ENCODE data around the gene KLHL29.

KLHL29 gene

GRCh38 chr2:23621616-23622015, 236.6 kb downstream of the KLHL29 start:
- no peaks in the 10 kb centered on the region for H3K27me3 Mint-ChIP-seq (ENCODE audit: low read depth)

GRCh38 chr2:23622466-23622865, 237.5 kb downstream of the KLHL29 start:
- Mint-ChIP-seq H3K36me3 (ENCODE audit: low read depth) (no peaks in the 10 kb centered on the region), H3K4me1 (ENCODE audit: low read depth) (no peaks in the 10 kb centered on the region), H3K27ac (no peak overlapping the region), H3K9me3 (peaks cover 15% of the 10 kb centered on the region), H3K4me3 (no peak overlapping the region), H3K27me3 (ENCODE audit: low read depth) (no peaks in the 10 kb centered on the region)

More at GRCh38 chr2:23621616-23622015, 236.6 kb downstream of the KLHL29 start:
- H3K27ac Mint-ChIP-seq = no peak overlapping the region
- H3K4me1 Mint-ChIP-seq (ENCODE audit: low read depth) = no peaks in the 10 kb centered on the region
- H3K36me3 Mint-ChIP-seq (ENCODE audit: low read depth) = no peaks in the 10 kb centered on the region
- no peak overlapping the region for H3K4me3 Mint-ChIP-seq
- peaks cover 15% of the 10 kb centered on the region for H3K9me3 Mint-ChIP-seq

GRCh38 chr2:23622966-23623675, 238.1 kb downstream of the KLHL29 start:
- H3K4me3 Mint-ChIP-seq = no peak overlapping the region
- no peaks in the 10 kb centered on the region for H3K27me3 Mint-ChIP-seq (ENCODE audit: low read depth)
- no peak overlapping the region for H3K27ac Mint-ChIP-seq
- H3K36me3 Mint-ChIP-seq (ENCODE audit: low read depth) = no peaks in the 10 kb centered on the region
- peaks cover 15% of the 10 kb centered on the region for H3K9me3 Mint-ChIP-seq
- no peaks in the 10 kb centered on the region for H3K4me1 Mint-ChIP-seq (ENCODE audit: low read depth)

DNA sequence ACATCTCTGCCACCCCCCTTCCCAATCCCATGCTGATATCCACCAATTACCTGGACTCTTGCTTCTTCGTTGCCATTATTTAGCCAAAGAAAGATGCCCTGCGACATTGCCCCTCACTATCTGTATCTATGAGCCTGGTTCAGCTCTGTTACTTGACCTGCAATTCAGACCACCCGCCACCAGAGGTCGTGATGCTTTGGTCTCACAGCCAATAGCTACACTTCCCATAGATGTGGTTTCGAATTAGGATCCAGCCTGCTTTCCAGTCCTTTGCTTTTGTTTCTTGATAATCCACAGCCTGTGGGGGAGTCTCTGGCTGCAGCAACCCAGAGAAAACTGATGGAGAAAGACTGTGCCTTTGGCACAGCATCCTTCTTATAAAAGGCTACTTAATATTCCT, 239.4 kb downstream of the KLHL29 start:
- Mint-ChIP-seq H3K4me3 (no peak overlapping the region), H3K27me3 (ENCODE audit: low read depth) (no peaks in the 10 kb centered on the region)

GRCh38 chr2:23624915-23625314, 239.9 kb downstream of the KLHL29 start:
- Mint-ChIP-seq H3K36me3 (ENCODE audit: low read depth) (no peaks in the 10 kb centered on the region), H3K4me1 (ENCODE audit: low read depth) (no peaks in the 10 kb centered on the region), H3K27me3 (ENCODE audit: low read depth) (no peaks in the 10 kb centered on the region), H3K9me3 (peaks cover 15% of the 10 kb centered on the region), H3K4me3 (no peak overlapping the region), H3K27ac (no peak overlapping the region)

More for the DNA sequence above, 239.4 kb downstream of the KLHL29 start:
- Mint-ChIP-seq H3K4me1 (ENCODE audit: low read depth) (no peaks in the 10 kb centered on the region), H3K9me3 (peaks cover 15% of the 10 kb centered on the region), H3K27ac (no peak overlapping the region), H3K36me3 (ENCODE audit: low read depth) (no peaks in the 10 kb centered on the region)

DNA sequence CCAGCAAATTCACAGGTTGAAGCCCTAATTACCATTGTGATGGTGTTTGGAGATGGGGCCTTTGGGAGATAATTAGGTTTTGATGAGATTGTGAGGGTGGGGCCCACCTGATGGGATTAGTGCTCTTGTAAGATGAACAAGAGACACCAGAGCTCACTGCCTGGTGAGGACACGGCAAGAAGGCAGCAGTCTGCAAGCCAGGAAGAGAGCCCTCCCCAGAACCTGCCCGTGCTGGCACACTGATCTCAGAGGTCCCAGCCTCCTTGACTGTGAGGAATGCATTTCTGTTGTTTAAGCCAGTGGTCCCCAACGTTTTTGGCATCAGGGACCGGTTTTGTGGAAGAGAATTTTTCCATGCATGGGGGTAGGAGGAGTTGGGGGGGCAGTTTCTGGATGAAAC, 240.7 kb downstream of the KLHL29 start:
- no peaks in the 10 kb centered on the region for H3K36me3 Mint-ChIP-seq (ENCODE audit: low read depth)
- H3K9me3 Mint-ChIP-seq = peaks cover 15% of the 10 kb centered on the region
- H3K27me3 Mint-ChIP-seq (ENCODE audit: low read depth) = no peaks in the 10 kb centered on the region
- H3K4me3 Mint-ChIP-seq = no peak overlapping the region
- no peaks in the 10 kb centered on the region for H3K4me1 Mint-ChIP-seq (ENCODE audit: low read depth)
- H3K27ac Mint-ChIP-seq = no peak overlapping the region

DNA sequence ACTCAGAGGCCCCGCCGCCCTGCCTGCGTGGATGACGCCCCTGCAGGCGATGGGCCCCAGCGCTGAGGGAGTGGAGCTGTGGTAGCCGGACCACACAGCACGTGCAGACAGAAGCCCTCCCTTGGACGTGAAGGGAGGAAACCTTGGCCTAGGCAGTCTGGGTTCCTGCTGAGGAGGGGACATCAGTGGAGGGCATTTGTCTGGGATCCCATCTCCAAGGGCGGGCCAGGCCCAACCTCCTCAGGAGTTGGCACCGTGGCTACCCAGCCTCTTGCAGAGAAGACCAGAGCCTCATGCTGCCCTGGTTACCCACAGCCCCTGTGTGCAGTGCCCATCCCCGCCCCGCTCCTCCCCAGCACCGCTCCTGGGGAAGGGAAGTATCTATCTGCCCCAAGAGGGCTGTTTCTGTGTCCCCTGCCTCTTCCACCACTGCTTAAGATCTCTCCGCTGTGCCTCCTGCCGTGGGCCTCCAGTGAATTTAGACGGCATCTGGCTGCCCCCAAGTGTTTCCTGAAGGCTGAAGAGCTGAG, 241.8 kb downstream of the KLHL29 start:
- Mint-ChIP-seq H3K27me3 (ENCODE audit: low read depth) (no peaks in the 10 kb centered on the region), H3K36me3 (ENCODE audit: low read depth) (no peaks in the 10 kb centered on the region), H3K27ac (no peak overlapping the region), H3K4me1 (ENCODE audit: low read depth) (no peaks in the 10 kb centered on the region), H3K9me3 (peaks cover 15% of the 10 kb centered on the region), H3K4me3 (no peak overlapping the region)

DNA sequence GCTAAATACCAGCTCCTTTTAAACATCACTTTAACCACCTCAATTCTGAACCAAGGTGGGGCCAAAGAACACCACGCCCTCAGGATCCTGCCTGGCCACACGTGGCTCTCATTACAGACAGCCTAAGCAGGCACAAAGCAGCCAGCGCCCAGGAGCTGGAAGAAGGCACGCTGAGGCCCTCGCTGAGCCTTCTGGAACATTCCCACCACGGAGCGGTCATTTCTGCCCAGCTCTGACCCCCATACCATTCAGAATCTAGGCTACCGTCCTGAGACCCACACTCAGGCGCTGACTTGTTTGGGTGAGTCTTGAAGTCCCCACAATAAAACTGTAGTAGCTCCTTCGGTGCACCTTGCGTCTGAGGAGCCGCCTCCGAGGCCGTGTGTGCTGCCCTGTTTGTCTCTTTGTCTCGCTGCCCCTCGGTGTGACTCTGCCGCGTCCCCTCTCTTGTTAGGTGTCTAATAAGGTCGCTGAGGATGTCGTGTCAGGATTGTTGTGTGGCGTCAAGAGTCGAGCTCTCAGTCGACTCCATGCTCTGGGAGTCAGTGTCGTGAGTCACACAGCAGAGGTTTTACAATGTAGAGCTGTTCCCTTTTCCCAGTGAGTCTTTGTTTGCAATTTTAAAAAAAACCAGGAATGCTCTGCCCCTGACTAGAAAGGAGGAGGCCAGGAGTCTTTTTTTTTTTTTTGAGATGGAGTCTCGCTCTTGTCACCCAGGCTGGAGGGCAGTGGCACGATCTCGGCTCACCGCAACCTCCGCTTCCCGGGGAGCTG, 242.4 kb downstream of the KLHL29 start:
- H3K27ac Mint-ChIP-seq = no peak overlapping the region
- H3K4me3 Mint-ChIP-seq = no peak overlapping the region
- H3K4me1 Mint-ChIP-seq (ENCODE audit: low read depth) = no peaks in the 10 kb centered on the region
- H3K36me3 Mint-ChIP-seq (ENCODE audit: low read depth) = no peaks in the 10 kb centered on the region
- H3K27me3 Mint-ChIP-seq (ENCODE audit: low read depth) = no peaks in the 10 kb centered on the region
- H3K9me3 Mint-ChIP-seq = peaks cover 15% of the 10 kb centered on the region

DNA sequence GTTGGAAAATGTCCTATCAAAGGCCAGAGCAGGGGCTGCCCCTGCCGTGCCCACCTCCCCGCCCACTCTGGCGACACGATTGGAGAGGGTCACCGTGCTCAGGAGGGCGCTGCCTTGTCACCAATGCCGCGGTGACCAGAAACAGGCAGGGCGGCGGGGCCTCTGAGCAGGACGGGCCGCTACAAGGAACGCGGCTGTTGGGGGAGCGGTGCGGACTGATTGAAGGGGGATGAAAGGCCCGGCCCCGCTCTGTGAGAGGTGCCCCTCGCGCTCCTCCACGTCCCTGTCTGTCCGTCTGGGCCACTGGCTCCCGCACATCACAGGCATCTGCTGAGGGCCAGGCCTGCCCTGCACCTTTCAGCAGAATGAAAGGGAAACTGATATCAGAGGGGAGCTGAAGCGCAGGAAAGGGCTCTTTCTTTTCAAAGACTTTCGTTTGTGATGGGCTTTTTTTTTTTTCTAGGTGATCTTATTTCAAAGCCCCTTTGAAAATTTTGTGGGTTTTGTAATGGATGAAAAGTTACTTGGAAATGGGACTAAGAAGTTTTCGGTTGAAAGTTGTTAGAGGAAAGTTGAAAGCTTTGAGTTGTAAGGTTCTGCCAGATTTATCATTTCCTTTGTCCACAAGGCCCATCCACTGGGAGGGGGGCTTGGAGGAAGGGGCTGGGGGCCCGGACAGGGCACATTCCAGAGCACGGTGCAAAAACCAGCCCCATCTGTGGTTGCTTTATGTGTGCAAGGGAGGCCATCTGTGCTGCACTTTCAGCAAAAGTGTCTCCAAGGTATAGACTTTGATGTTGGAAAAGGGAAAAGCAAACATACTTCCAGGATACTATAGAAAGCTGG, 244.2 kb downstream of the KLHL29 start:
- H3K27me3 Mint-ChIP-seq (ENCODE audit: low read depth) = no peaks in the 10 kb centered on the region
- H3K4me3 Mint-ChIP-seq = no peak overlapping the region
- peaks cover 8% of the 10 kb centered on the region for H3K9me3 Mint-ChIP-seq
- H3K4me1 Mint-ChIP-seq (ENCODE audit: low read depth) = no peaks in the 10 kb centered on the region
- H3K27ac Mint-ChIP-seq = no peak overlapping the region
- H3K36me3 Mint-ChIP-seq (ENCODE audit: low read depth) = no peaks in the 10 kb centered on the region

- Mint-ChIP-seq H3K4me3 (no peak overlapping the region), H3K4me1 (ENCODE audit: low read depth) (no peaks in the 10 kb centered on the region)
Measured at GRCh38 chr2:23629772-23630480, 244.9 kb downstream of the KLHL29 start.

GRCh38 chr2:23630961-23631360, 246.0 kb downstream of the KLHL29 start:
- H3K36me3 Mint-ChIP-seq (ENCODE audit: low read depth) = no peaks in the 10 kb centered on the region
- H3K4me1 Mint-ChIP-seq (ENCODE audit: low read depth) = no peaks in the 10 kb centered on the region
- no peak overlapping the region for H3K27ac Mint-ChIP-seq

More at GRCh38 chr2:23629772-23630480, 244.9 kb downstream of the KLHL29 start:
- Mint-ChIP-seq H3K9me3 (peaks cover under 1% of the 10 kb centered on the region), H3K36me3 (ENCODE audit: low read depth) (no peaks in the 10 kb centered on the region), H3K27ac (no peak overlapping the region), H3K27me3 (ENCODE audit: low read depth) (no peaks in the 10 kb centered on the region)

DNA sequence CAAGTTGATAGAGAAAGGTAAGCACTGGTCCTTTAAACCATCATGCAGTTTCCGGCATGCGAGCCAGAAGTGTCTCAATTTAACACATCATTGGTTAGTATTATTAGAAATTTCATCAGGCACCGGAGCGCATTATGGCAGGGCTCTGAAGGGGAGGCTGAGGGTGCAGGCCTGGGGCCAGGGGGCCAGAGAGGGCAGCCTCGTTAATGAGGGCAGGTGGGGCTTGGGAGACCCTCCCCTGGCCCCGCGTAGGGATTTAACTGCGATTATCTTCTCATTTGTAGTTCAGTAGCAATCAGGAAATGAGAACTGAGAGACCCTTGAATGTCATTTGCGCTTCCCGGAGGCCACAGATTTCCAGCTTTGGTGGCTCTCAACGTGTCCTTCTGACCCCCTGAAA, 246.4 kb downstream of the KLHL29 start:
- Mint-ChIP-seq H3K36me3 (ENCODE audit: low read depth) (no peaks in the 10 kb centered on the region), H3K9me3 (no peaks in the 10 kb centered on the region)

More at GRCh38 chr2:23630961-23631360, 246.0 kb downstream of the KLHL29 start:
- Mint-ChIP-seq H3K27me3 (ENCODE audit: low read depth) (no peaks in the 10 kb centered on the region), H3K9me3 (no peaks in the 10 kb centered on the region), H3K4me3 (no peak overlapping the region)

GRCh38 chr2:23632386-23632785, 247.4 kb downstream of the KLHL29 start:
- Mint-ChIP-seq H3K4me3 (no peak overlapping the region), H3K36me3 (ENCODE audit: low read depth) (no peaks in the 10 kb centered on the region), H3K27ac (no peak overlapping the region), H3K27me3 (ENCODE audit: low read depth) (no peaks in the 10 kb centered on the region), H3K9me3 (no peaks in the 10 kb centered on the region), H3K4me1 (ENCODE audit: low read depth) (no peaks in the 10 kb centered on the region)

More for the DNA sequence above, 246.4 kb downstream of the KLHL29 start:
- no peak overlapping the region for H3K4me3 Mint-ChIP-seq
- H3K4me1 Mint-ChIP-seq (ENCODE audit: low read depth) = no peaks in the 10 kb centered on the region
- H3K27ac Mint-ChIP-seq = no peak overlapping the region
- no peaks in the 10 kb centered on the region for H3K27me3 Mint-ChIP-seq (ENCODE audit: low read depth)
